GM12873 (cell line): ENCODE results near the gene DUSP11.
A peak's percentile ranks its signal among the peaks of the same experiment; 100 is the strongest.

Source experiments
- CTCF ChIP-seq: IDR thresholded peaks from 2 replicates; pipeline ENCODE4 v1.5.1; 2012; ENCODE audit warnings: low read depth, mild to moderate bottlenecking, moderate library complexity, low read length, control low read depth; ENCODE audit not compliant: insufficient read depth; ENCODE audit errors: missing control alignments

DUSP11 gene

GRCh38 chr2:73823916-73824523, 44.1 kb upstream of the DUSP11 start:
- peak; percentile 82 for TF ChIP-seq CTCF

GRCh38 chr2:73823416-73823815, 43.5 kb upstream of the DUSP11 start:
- no peak for TF ChIP-seq CTCF

GRCh38 chr2:73822991-73823390, 43.1 kb upstream of the DUSP11 start:
- TF ChIP-seq CTCF = no peak

GRCh38 chr2:73822276-73822675, 42.4 kb upstream of the DUSP11 start:
- no peak for TF ChIP-seq CTCF

GRCh38 chr2:73821669-73822068, 41.8 kb upstream of the DUSP11 start:
- no peak for TF ChIP-seq CTCF

- no peak for TF ChIP-seq CTCF
Observed at GRCh38 chr2:73821227-73821626, 41.3 kb upstream of the DUSP11 start.

GRCh38 chr2:73818296-73818695, 38.4 kb upstream of the DUSP11 start:
- TF ChIP-seq CTCF = no peak

- TF ChIP-seq CTCF = no peak
Observed at GRCh38 chr2:73812635-73813034, 32.7 kb upstream of the DUSP11 start.
